ENCODE results near the gene NCK2.
"Not testable (repeated sequence)": the region's sequence is repeated elsewhere in the genome, so short reads cannot be mapped to it uniquely, and the experiment has no call there.

The NCK2 gene

DNA sequence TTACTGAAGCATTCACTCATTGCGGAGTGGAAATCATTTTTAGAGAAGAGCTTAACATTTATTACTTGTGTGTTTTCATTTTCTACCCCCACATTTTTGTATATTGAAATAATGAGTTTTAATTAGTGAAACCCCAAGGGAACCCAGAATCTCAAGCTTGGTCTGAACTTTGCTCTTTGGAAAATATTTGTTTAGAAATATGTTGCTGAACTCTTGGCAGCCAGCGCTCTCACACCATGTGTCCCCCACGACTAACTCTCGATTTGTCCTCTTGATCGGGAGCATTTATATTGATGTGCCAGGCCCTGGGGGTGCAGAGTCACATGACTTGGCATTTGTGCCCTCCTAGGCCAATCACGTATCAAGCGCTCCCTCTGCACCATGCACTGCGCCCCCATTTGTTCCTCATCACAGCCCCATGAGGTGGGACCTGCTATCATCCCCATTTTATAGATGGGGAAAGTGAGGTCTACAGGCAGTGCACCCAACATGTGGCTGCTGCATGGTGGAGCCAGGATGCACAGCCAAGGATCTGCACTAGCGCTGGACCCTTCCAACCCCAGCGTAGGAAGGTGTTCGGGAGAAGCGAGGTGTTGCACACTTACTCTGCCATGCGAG lies 149.7 kb downstream of the NCK2 start:
- H3K27ac ChIP-seq (ENCODE audit: insufficient read depth, low read depth, low read length, poor library complexity, severe bottlenecking): no peak overlapping the region
- H3K36me3 ChIP-seq (ENCODE audit: control insufficient read depth, insufficient read depth, low read length): no peaks in the 10 kb centered on the region
- H3K27me3 ChIP-seq (ENCODE audit: control insufficient read depth, insufficient read depth, low read length, poor library complexity, severe bottlenecking): no peaks in the 10 kb centered on the region
- no peaks in the 10 kb centered on the region for H3K9me3 ChIP-seq (ENCODE audit: control insufficient read depth, low read length)
- 94 to 98% methylated on average over 12 to 13 of the region's 13 CpGs for WGBS, 2 experiments
- H3K4me3 ChIP-seq (ENCODE audit: insufficient read depth, low read depth, low read length): no peak overlapping the region
- no peaks in the 10 kb centered on the region for H3K4me1 ChIP-seq (ENCODE audit: control insufficient read depth, insufficient read depth, low read length)

DNA sequence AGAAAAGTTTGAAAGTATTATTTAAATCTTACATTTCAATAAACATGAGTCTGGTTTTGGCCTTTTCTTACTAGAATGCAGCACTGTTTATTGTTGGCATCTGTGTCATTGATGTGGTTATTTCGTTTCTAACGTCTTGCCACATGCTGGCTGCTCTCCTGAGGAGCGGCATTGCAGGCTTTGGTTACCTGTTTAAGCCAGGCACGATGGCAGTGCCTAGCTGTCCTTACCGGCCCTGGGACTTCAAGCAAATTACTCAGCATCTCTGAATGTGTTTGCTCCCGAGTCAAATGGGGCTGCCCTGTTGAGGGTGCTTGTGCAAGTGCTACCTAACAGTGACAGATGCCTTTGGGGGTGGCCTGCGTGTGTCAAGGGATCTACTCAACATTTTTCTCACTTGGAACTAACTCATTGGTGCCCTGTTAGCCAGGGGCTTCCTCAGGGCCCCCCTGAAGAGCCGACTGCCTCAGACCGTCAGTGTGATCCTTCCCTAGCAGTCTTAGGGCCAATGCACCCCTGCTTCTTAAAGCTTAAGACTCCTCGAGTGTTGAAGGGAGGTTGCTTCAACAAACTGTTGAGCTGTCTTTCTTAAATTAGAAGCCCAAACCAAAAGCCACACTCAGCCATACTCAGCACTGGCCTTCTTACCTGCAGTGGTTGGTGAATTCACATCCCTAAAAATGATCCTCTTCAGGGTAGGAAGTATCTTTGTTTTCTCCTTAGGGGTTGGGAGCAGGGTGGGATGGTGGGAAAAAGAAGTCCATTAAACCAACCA lies 151.5 kb downstream of the NCK2 start:
- Histone ChIP-seq H3K9me3 (ENCODE audit: control insufficient read depth, low read length) (no peaks in the 10 kb centered on the region), H3K27me3 (ENCODE audit: control insufficient read depth, insufficient read depth, low read length, poor library complexity, severe bottlenecking) (no peaks in the 10 kb centered on the region), H3K4me3 (ENCODE audit: insufficient read depth, low read depth, low read length) (no peak overlapping the region), H3K36me3 (ENCODE audit: control insufficient read depth, insufficient read depth, low read length) (no peaks in the 10 kb centered on the region), H3K27ac (ENCODE audit: insufficient read depth, low read depth, low read length, poor library complexity, severe bottlenecking) (no peak overlapping the region), H3K4me1 (ENCODE audit: control insufficient read depth, insufficient read depth, low read length) (no peaks in the 10 kb centered on the region)
- 91% methylated on average over 10 of the region's 10 CpGs for WGBS, 2 experiments

DNA sequence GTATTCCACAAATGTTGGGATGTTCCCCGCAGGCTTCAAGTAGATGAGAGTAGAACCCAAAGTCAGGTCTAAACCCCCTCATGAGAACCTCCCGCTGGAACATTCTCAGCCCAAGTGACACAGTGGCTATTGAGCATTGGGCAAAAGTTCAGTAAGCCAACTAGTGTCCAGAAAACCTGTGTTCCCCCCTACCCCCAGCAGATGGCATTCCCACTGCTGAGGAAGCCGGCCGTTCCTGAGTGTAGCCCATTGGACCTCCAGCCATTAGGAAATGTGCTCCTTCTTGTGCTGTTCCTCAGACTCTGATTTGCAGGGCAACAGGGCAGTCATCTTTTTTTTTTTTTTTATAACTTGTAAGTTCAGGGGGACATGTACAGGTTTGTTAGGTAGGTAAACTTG lies 152.1 kb downstream of the NCK2 start:
- H3K27me3 ChIP-seq (ENCODE audit: control insufficient read depth, insufficient read depth, low read length, poor library complexity, severe bottlenecking): no peaks in the 10 kb centered on the region
- no peaks in the 10 kb centered on the region for H3K4me1 ChIP-seq (ENCODE audit: control insufficient read depth, insufficient read depth, low read length)
- no peaks in the 10 kb centered on the region for H3K36me3 ChIP-seq (ENCODE audit: control insufficient read depth, insufficient read depth, low read length)
- 96 to 97% methylated on average over 4 of the region's 4 CpGs for WGBS, 2 experiments
- H3K27ac ChIP-seq (ENCODE audit: insufficient read depth, low read depth, low read length, poor library complexity, severe bottlenecking): no peak overlapping the region
- no peaks in the 10 kb centered on the region for H3K9me3 ChIP-seq (ENCODE audit: control insufficient read depth, low read length)
- no peak overlapping the region for H3K4me3 ChIP-seq (ENCODE audit: insufficient read depth, low read depth, low read length)

DNA sequence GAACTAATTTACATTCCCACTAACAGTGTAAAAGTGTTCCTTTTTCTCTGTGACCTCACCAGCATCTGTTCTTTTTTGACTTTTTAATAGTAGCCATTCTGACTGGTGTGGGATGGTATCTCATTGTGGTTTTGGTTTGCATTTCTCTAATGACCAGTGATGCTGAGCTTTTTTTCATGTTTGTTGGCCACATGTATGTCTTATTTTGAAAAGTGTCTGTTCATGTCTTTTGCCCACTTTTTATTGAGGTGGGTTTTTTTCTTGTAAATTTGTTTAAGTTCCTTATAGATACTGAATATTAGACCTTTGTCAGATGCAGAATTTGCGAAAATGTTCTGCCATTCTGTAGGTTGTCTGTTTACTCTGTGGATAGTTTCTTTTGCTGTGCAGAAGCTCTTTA lies 153.0 kb downstream of the NCK2 start:
- not testable (repeated sequence) for H3K4me1 ChIP-seq (ENCODE audit: control insufficient read depth, insufficient read depth, low read length); H3K27ac ChIP-seq (ENCODE audit: insufficient read depth, low read depth, low read length, poor library complexity, severe bottlenecking); H3K4me3 ChIP-seq (ENCODE audit: insufficient read depth, low read depth, low read length); H3K36me3 ChIP-seq (ENCODE audit: control insufficient read depth, insufficient read depth, low read length); H3K9me3 ChIP-seq (ENCODE audit: control insufficient read depth, low read length); H3K27me3 ChIP-seq (ENCODE audit: control insufficient read depth, insufficient read depth, low read length, poor library complexity, severe bottlenecking)
- 88 to 100% methylated on average over 1 of the region's 1 CpG for WGBS, 2 experiments

DNA sequence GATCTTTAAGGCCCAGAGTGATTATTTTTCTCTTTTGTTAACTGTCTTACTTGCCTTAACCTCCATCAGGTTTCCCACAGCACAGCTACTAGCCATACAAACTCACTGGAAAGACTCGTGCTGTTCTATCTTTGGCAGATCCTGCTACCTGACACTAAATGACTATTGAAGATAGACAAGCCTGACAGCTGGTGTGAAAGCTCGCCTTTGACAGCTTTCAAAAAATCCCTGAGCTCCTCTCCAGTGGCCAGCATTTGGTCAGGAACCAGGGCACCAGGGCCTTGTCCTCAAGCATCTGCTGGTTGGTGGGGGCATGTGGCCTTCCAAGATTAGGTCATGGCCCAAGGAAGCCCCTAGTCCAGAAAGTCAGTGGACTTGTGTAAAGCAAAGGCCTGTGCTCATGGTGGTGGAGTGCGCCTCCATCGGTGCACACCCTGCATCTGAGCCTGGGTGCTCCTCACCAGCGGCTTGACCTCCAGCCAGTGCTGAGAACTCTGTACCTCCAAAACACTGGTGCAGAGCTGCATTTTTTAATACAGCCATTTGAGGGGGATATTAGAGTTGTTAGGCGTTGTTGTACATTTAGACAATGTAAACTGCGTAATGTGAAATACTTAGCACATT lies 158.5 kb downstream of the NCK2 start:
- 94% methylated on average over 7 of the region's 7 CpGs for WGBS, 2 experiments
- Histone ChIP-seq H3K4me1 (ENCODE audit: control insufficient read depth, insufficient read depth, low read length) (no peaks in the 10 kb centered on the region), H3K4me3 (ENCODE audit: insufficient read depth, low read depth, low read length) (no peak overlapping the region), H3K27me3 (ENCODE audit: control insufficient read depth, insufficient read depth, low read length, poor library complexity, severe bottlenecking) (no peaks in the 10 kb centered on the region), H3K36me3 (ENCODE audit: control insufficient read depth, insufficient read depth, low read length) (no peaks in the 10 kb centered on the region), H3K9me3 (ENCODE audit: control insufficient read depth, low read length) (no peaks in the 10 kb centered on the region), H3K27ac (ENCODE audit: insufficient read depth, low read depth, low read length, poor library complexity, severe bottlenecking) (no peak overlapping the region)

DNA sequence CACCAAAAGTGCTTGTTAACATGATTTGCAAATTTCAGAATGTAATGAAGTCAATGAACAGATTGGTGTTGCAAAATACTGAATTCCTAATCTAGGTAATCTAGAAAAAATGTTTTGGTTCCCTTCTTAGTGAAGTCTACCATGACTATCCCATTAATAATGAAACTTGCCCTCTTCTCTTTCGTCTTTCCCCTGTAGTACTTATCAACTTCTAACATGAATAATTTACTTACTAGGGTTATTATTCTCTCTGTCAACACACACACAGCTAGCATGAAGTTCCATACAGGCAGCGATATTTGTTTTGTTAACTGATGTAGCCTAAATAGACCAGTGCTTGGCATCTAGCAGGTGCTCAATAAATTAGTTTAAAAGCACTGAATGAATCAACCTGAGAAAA lies 160.2 kb downstream of the NCK2 start:
- Histone ChIP-seq H3K9me3 (ENCODE audit: control insufficient read depth, low read length) (no peaks in the 10 kb centered on the region), H3K27ac (ENCODE audit: insufficient read depth, low read depth, low read length, poor library complexity, severe bottlenecking) (no peak overlapping the region), H3K36me3 (ENCODE audit: control insufficient read depth, insufficient read depth, low read length) (no peaks in the 10 kb centered on the region), H3K27me3 (ENCODE audit: control insufficient read depth, insufficient read depth, low read length, poor library complexity, severe bottlenecking) (no peaks in the 10 kb centered on the region), H3K4me1 (ENCODE audit: control insufficient read depth, insufficient read depth, low read length) (peaks cover 4% of the 10 kb centered on the region), H3K4me3 (ENCODE audit: insufficient read depth, low read depth, low read length) (no peak overlapping the region)
- WGBS, 2 experiments: 93 to 100% methylated on average over 2 of the region's 2 CpGs

DNA sequence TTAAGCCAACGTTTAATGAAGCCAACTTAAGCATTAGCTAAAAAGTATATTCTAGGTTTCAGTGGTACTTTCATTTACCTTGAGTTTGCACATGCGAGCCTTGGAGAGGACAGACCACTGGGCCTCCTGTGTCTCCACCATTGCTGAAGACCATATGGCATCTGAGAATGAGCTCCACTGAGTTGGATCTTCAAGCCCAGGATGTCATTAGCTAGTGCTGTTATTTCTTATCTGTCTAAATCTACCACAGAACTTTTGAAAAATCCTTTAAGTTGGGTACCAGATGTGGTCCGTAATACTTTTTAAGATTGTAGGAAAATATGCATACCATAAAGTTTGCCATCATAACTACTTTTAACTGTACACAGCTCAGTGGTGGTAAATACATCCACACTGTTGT lies 161.8 kb downstream of the NCK2 start:
- 90 to 95% methylated on average over 3 of the region's 3 CpGs for WGBS, 2 experiments
- Histone ChIP-seq H3K4me1 (ENCODE audit: control insufficient read depth, insufficient read depth, low read length) (peaks cover 10% of the 10 kb centered on the region), H3K36me3 (ENCODE audit: control insufficient read depth, insufficient read depth, low read length) (no peaks in the 10 kb centered on the region), H3K27me3 (ENCODE audit: control insufficient read depth, insufficient read depth, low read length, poor library complexity, severe bottlenecking) (no peaks in the 10 kb centered on the region), H3K27ac (ENCODE audit: insufficient read depth, low read depth, low read length, poor library complexity, severe bottlenecking) (no peak overlapping the region), H3K4me3 (ENCODE audit: insufficient read depth, low read depth, low read length) (no peak overlapping the region), H3K9me3 (ENCODE audit: control insufficient read depth, low read length) (no peaks in the 10 kb centered on the region)

DNA sequence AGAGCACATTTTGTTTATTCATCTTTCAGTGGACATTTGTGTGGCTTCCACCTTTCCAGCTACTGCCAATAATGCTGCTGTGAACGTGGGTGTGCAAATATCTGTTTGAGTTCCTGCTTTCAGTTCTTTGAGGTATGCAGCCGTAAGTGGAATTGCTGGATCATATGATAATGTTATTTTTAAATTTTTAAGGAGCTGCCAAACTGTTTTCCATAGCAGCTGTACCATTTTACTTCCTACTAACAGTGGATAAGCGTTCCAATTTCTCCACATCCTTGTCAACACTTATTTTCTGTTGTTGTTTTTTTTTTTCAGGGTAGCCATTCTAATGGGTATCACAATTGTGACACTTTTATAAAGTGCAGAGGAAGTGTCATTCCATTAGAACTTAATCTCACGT lies 162.5 kb downstream of the NCK2 start:
- 95 to 96% methylated on average over 4 of the region's 4 CpGs for WGBS, 2 experiments
- H3K27ac ChIP-seq (ENCODE audit: insufficient read depth, low read depth, low read length, poor library complexity, severe bottlenecking): no peak overlapping the region
- no peak overlapping the region for H3K4me3 ChIP-seq (ENCODE audit: insufficient read depth, low read depth, low read length)
- H3K36me3 ChIP-seq (ENCODE audit: control insufficient read depth, insufficient read depth, low read length): no peaks in the 10 kb centered on the region
- no peaks in the 10 kb centered on the region for H3K9me3 ChIP-seq (ENCODE audit: control insufficient read depth, low read length)
- no peaks in the 10 kb centered on the region for H3K27me3 ChIP-seq (ENCODE audit: control insufficient read depth, insufficient read depth, low read length, poor library complexity, severe bottlenecking)
- peaks cover 10% of the 10 kb centered on the region for H3K4me1 ChIP-seq (ENCODE audit: control insufficient read depth, insufficient read depth, low read length)

DNA sequence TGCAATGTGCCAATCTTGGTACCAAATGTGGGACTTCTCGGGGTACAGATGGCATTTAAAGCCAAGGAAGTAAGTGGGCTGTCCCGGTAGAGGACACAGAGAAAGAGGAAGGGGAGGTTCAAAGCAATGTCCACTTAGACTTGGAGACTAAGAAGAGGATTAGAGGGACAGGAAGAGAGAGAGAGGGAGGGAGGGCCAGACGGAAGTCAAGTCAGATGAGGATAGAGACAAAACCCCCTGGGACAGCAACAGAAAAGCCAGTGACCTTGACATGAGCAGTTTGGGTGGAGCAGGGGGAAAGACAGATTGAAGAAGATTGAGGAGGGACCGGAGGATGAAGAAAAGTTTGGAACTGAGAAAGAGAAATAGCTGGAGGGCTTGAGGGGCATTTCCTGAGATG lies 164.5 kb downstream of the NCK2 start:
- H3K27ac ChIP-seq (ENCODE audit: insufficient read depth, low read depth, low read length, poor library complexity, severe bottlenecking): no peak overlapping the region
- H3K4me3 ChIP-seq (ENCODE audit: insufficient read depth, low read depth, low read length): no peak overlapping the region
- WGBS, 2 experiments: 90 to 92% methylated on average over 4 of the region's 4 CpGs

DNA sequence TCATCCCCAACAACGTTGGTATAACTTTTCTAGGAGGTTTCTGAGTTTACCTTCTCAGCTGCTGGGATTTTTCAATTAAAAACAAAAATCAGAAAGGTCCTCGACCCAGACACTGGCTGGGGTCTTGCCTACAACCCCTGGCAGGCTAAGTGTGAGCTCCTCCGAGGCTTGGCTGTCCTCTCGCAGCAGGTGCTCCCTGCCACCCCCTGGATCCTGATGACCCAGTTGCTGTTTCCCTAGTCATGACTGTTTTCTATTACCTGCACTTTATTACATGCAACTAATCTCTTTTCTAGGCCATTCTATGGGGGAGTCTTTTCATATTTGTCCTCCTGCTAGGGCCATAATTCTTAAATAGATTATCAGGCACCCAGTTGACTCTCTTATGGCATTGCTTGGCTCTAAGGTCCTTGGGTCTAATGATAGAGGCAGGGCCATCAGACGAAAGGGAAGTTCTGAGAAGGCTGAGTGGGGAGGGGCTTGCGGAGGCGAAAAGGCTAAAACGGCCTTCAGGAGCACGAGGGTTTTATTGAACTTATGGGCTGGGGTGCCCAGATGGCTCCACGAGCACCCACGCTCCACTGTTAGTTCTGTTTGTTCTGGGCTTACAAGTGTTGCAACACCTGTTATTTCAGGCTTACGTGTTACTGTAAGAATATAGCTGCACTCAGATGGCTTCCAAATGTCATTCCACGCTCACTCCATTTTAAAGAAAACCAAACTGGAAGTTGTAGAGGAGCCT lies 166.0 kb downstream of the NCK2 start:
- WGBS, 2 experiments: 91 to 92% methylated on average over 12 to 13 of the region's 13 CpGs
- H3K36me3 ChIP-seq (ENCODE audit: control insufficient read depth, insufficient read depth, low read length): no peaks in the 10 kb centered on the region
- no peak overlapping the region for H3K4me3 ChIP-seq (ENCODE audit: insufficient read depth, low read depth, low read length)
- H3K27ac ChIP-seq (ENCODE audit: insufficient read depth, low read depth, low read length, poor library complexity, severe bottlenecking): no peak overlapping the region
- H3K27me3 ChIP-seq (ENCODE audit: control insufficient read depth, insufficient read depth, low read length, poor library complexity, severe bottlenecking): no peaks in the 10 kb centered on the region
- H3K9me3 ChIP-seq (ENCODE audit: control insufficient read depth, low read length): no peaks in the 10 kb centered on the region
- peaks cover 10% of the 10 kb centered on the region for H3K4me1 ChIP-seq (ENCODE audit: control insufficient read depth, insufficient read depth, low read length)

More for the DNA sequence above, 164.5 kb downstream of the NCK2 start:
- Histone ChIP-seq H3K9me3 (ENCODE audit: control insufficient read depth, low read length) (no peaks in the 10 kb centered on the region), H3K36me3 (ENCODE audit: control insufficient read depth, insufficient read depth, low read length) (no peaks in the 10 kb centered on the region), H3K27me3 (ENCODE audit: control insufficient read depth, insufficient read depth, low read length, poor library complexity, severe bottlenecking) (no peaks in the 10 kb centered on the region), H3K4me1 (ENCODE audit: control insufficient read depth, insufficient read depth, low read length) (peaks cover 10% of the 10 kb centered on the region)
